ENCODE results near the gene NAP1L4.

NAP1L4 gene

GRCh38 chr11:2963761-2964160, 28.4 kb downstream of the NAP1L4 start:
- no peak for DNase-seq (ENCODE audit: low read depth)
- no peak overlapping the region for H3K4me3 ChIP-seq (ENCODE audit: low read depth, low read length)
- no peak for TF ChIP-seq CTCF (IDR thresholded peaks at IDR 0.05; ENCODE audit: insufficient read depth, low read depth, low read length, missing control alignments)

DNA sequence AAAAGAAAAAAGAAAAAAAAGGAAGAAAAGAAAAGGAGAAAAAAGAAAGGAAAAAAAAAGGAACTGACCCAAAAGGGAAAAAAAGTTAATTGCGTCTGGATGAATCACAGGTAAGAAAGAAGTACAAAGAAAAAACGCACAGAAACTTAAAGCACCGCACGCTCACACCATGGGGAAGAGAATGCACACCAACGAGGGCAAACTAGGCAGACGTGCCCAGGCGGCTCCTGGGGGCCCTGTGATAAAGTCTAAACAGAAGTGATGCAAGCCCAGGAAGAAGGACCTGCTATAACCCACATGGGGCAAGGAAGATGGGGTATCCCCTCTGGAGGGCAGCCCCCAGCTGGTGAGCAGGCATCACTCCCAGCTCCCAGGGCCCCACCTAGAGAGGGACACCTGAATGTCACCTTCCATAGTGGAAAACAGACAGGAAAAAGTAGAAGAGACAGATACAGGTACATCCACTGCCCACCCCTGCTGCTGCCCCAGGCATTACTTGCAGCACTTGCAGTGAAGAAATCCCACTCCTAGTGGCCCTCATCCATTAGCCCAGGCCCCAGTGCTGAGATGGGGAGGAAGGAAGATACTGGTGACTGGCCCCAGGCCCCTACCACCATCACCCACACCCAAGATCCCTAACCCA, 28.9 kb downstream of the NAP1L4 start:
- H3K4me3 ChIP-seq (ENCODE audit: low read depth, low read length): no peak overlapping the region
- no peak for DNase-seq (ENCODE audit: low read depth)
- no peak for TF ChIP-seq CTCF (IDR thresholded peaks at IDR 0.05; ENCODE audit: insufficient read depth, low read depth, low read length, missing control alignments)

DNA sequence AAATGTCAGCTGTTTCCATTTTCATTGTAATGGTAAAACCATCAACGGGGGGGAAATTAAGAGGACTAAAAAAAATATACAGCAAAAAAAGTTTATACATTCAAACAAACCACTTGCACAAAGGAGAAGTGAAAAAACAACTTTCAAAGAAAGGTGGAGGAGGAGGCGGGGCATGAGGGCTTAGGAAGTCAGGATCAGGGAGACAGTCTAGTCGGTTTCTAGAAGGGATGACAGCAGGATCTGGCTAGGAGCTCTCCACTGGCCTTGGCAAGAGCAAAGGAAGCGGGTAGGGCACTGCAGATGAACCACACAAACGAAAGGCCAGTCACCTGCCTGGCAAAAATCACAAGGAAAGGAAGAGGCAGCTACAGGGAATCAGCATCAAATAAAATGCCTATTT, 31.0 kb downstream of the NAP1L4 start:
- no peak for TF ChIP-seq CTCF (IDR thresholded peaks at IDR 0.05; ENCODE audit: insufficient read depth, low read depth, low read length, missing control alignments)
- DNase-seq (ENCODE audit: low read depth): no peak
- no peak overlapping the region for H3K4me3 ChIP-seq (ENCODE audit: low read depth, low read length)

GRCh38 chr11:2960139-2960538, 32.0 kb downstream of the NAP1L4 start:
- DNase-seq (ENCODE audit: low read depth): no peak
- no peak for TF ChIP-seq CTCF (IDR thresholded peaks at IDR 0.05; ENCODE audit: insufficient read depth, low read depth, low read length, missing control alignments)
- no peak overlapping the region for H3K4me3 ChIP-seq (ENCODE audit: low read depth, low read length)

DNA sequence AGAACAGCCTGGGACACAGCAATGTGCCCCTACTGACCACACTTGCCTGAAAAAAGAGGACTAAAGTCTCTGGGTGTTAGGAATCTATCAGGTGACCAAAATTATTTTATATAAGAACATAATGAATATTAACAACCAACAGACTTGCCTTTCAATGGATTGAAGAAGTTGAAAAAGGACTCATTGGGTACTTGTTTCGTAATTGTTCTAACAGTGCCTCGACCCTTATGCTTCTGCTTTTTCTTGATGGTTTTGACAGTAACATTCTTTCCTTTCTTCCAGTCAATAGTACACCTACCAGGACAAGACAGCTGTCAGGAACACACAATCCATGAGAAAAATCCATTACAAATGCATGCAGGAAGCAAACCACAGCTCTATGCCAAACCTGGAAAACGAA, 33.9 kb downstream of the NAP1L4 start:
- TF ChIP-seq CTCF (IDR thresholded peaks at IDR 0.05; ENCODE audit: insufficient read depth, low read depth, low read length, missing control alignments): no peak
- DNase-seq (ENCODE audit: low read depth): no peak

GRCh38 chr11:2955906-2956476, 36.1 kb downstream of the NAP1L4 start:
- no peak for TF ChIP-seq CTCF (IDR thresholded peaks at IDR 0.05; ENCODE audit: insufficient read depth, low read depth, low read length, missing control alignments)
- DNase-seq (ENCODE audit: low read depth): no peak

More for the DNA sequence above, 33.9 kb downstream of the NAP1L4 start:
- no peak overlapping the region for H3K4me3 ChIP-seq (ENCODE audit: low read depth, low read length)

DNA sequence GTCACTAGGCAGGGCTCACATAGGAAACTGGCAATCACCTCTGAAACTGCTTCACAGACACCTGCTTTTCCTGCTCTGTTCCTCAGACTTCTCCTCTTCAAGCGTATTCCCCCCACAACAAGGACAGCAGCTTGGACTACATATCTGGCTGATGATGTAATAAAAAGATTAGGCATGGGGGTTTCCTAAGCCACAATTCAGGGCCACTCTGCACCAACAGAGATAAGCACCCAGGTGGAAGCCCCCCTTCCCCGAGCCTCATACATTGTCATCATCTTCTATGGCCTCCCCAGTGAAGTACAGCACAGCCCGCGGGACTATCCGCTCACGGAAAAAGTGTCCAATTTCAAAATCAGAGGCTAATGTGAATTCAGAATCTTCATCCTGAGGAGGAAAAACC, 37.9 kb downstream of the NAP1L4 start:
- no peak overlapping the region for H3K4me3 ChIP-seq (ENCODE audit: low read depth, low read length)
- DNase-seq (ENCODE audit: low read depth): no peak

More at GRCh38 chr11:2955906-2956476, 36.1 kb downstream of the NAP1L4 start:
- no peak overlapping the region for H3K4me3 ChIP-seq (ENCODE audit: low read depth, low read length)

More for the DNA sequence above, 37.9 kb downstream of the NAP1L4 start:
- TF ChIP-seq CTCF (IDR thresholded peaks at IDR 0.05; ENCODE audit: insufficient read depth, low read depth, low read length, missing control alignments): no peak
